T-cell (primary cell): Measurements from ENCODE around the gene ZSWIM4. TPM values are rescaled to one million over a fixed set of nuclear protein-coding genes. Genes with fewer than 3 reads are reported as not detected.
A peak's percentile ranks its signal among the peaks of the same experiment; 100 is the strongest.

Experiments used
- ATAC-seq, 4 experiments: fragments of 200-7000 bp in 3 of 4; fragments of 150-1000 bp in 1 of 4; cut with Tn5 transposase; replicated peaks in 1 of 4; 1 replicate in 3 of 4; 2 replicates in 1 of 4; pipeline ENCODE4 v1.10.0; 2021; ENCODE audit warnings: moderate library complexity in 3 of 4, mild to moderate bottlenecking in 2 of 4, moderate number of reproducible peaks in 1 of 4
- CTCF ChIA-PET, 2 donors: fragments of 300-600 bp; sonication (Branson Sonifier 250); formaldehyde crosslinking; loops; one replicate each; lab custom pipeline; 2022; ENCODE audit warnings: antibody characterized with exemption in 2 of 2; lab: Charles Lee
- POLR2A ChIA-PET, 2 donors: fragments of 300-600 bp; sonication (Branson Sonifier 250); formaldehyde crosslinking; loops; one replicate each; lab custom pipeline; 2022; ENCODE audit warnings: antibody characterized with exemption in 2 of 2; lab: Charles Lee
- DNase-seq, 35 experiments: peaks; one replicate each; pipeline versions ENCODE4 v3.0.0 to v3.0.0-alpha.2; 2013 to 2023
- H3K27ac ChIP-seq: one replicate; pipeline ENCODE4 v1.5.1; 2013; ENCODE audit warnings: low read length
- H3K27me3 ChIP-seq, 2 experiments: replicated peaks in 1 of 2; 1 replicate in 1 of 2; 2 replicates in 1 of 2; pipeline versions ENCODE4 v1.6.1 to v1.7.0; 2013; ENCODE audit warnings: low read length in 1 of 2, mixed read lengths in 1 of 2; ENCODE audit not compliant: control insufficient read depth in 2 of 2, insufficient read depth in 2 of 2; ENCODE audit errors: extremely low read depth in 1 of 2
- H3K36me3 ChIP-seq, 2 donors: 1 replicate in 1 of 2; 2 replicates in 1 of 2; pipeline versions ENCODE4 v1.6.1 to v1.7.0; 2013; ENCODE audit warnings: low read length in 1 of 2; ENCODE audit not compliant: control insufficient read depth in 2 of 2, insufficient read depth in 1 of 2; ENCODE audit errors: extremely low read depth in 1 of 2
- H3K4me1 ChIP-seq, 2 experiments: 1 replicate in 1 of 2; 2 replicates in 1 of 2; pipeline versions ENCODE4 v1.6.1 to v1.7.0; 2013; ENCODE audit warnings: low read length in 2 of 2, mixed read lengths in 1 of 2; ENCODE audit not compliant: insufficient read depth in 2 of 2, control insufficient read depth in 1 of 2; ENCODE audit errors: extremely low read depth in 1 of 2
- H3K4me3 ChIP-seq, 2 donors: 1 replicate in 1 of 2; 2 replicates in 1 of 2; pipeline versions ENCODE4 v1.5.1 to v1.7.0; 2013; ENCODE audit warnings: mild to moderate bottlenecking in 2 of 2, low read length in 1 of 2, moderate library complexity in 1 of 2; ENCODE audit not compliant: control insufficient read depth in 1 of 2; ENCODE audit errors: extremely low read depth in 1 of 2
- H3K9me3 ChIP-seq: 2 replicates; pipeline ENCODE4 v1.7.0; 2013
- H3K27ac Mint-ChIP-seq, 2 donors: one replicate each; pipeline ENCODE4 v1.8.0; 2020 to 2021; ENCODE audit warnings: mild to moderate bottlenecking in 2 of 2, mixed read lengths in 2 of 2
- H3K27me3 Mint-ChIP-seq, 2 donors: one replicate each; pipeline ENCODE4 v1.8.0; 2021 to 2022; ENCODE audit warnings: mixed read lengths in 2 of 2
- H3K36me3 Mint-ChIP-seq: one replicate; pipeline ENCODE4 v1.8.0; 2021; ENCODE audit warnings: mixed read lengths
- H3K4me1 Mint-ChIP-seq, 3 donors: one replicate each; pipeline ENCODE4 v1.8.0; 2020 to 2022; ENCODE audit warnings: mixed read lengths in 3 of 3, mild to moderate bottlenecking in 1 of 3
- H3K4me3 Mint-ChIP-seq, 3 donors: one replicate each; pipeline ENCODE4 v1.8.0; 2020 to 2022; ENCODE audit warnings: mild to moderate bottlenecking in 3 of 3, mixed read lengths in 3 of 3, moderate library complexity in 3 of 3
- H3K9me3 Mint-ChIP-seq, 3 donors: one replicate each; pipeline ENCODE4 v1.8.0; 2020 to 2022; ENCODE audit warnings: mixed read lengths in 3 of 3
- WGBS: methylation state at CpG from one replicate; pipeline ENCODE4 v1.1.5; 2013; ENCODE audit warnings: missing lambda C conversion rate; ENCODE audit not compliant: insufficient coverage; 5-methylcytosine and 5-hydroxymethylcytosine counted together
- total RNA-seq, 35 experiments: library from RNA in 6 of 35; stranded (reverse) in 6 of 35; fragments of 120-200 nt in 1 of 35; gene quantifications; one replicate each; pipeline versions ENCODE4 v1.2.1 to v1.2.4 and lab custom pipeline; 2013 to 2026

The ZSWIM4 gene
- total RNA-seq, 5 donors from 2014 or later (not counting 1 experiment from before 2014, with no cell fraction given) = 5.4 to 9.8 (median 9.0) TPM

- no peaks in the 10 kb centered on the region for H3K9me3 ChIP-seq
- ChIA-PET CTCF (interaction anchor here (0.6 to 1.0 kb wide), 3 partner anchors 39 to 149 kb away, joined by 3 to 4 read pairs (median 3); no protein-coding TSS in a partner anchor), POLR2A (interaction anchor here (0.5 to 1.0 kb wide), 3 partner anchors 8 to 718 kb away, joined by 3 to 6 read pairs (median 4); no protein-coding TSS in a partner anchor)
- H3K27ac Mint-ChIP-seq = peak overlapping the region in 1 of 2 donors; percentile 39
- H3K36me3 Mint-ChIP-seq = peaks cover 4% of the 10 kb centered on the region
- ATAC-seq = no peak
- no peaks in the 10 kb centered on the region for H3K27me3 ChIP-seq
- H3K27me3 Mint-ChIP-seq = no peaks in the 10 kb centered on the region
- H3K4me1 Mint-ChIP-seq = peaks cover 29 to 34% (median 33%) of the 10 kb centered on the region in 3 donors
- DNase-seq = no peak
- H3K4me3 ChIP-seq = no peak overlapping the region
- H3K36me3 ChIP-seq = peaks cover 0 to 3% of the 10 kb centered on the region in 2 donors
- WGBS = 96% methylated on average over 4 of the region's 7 CpGs
- no peak overlapping the region for H3K27ac ChIP-seq
- peaks cover 6 to 27% of the 10 kb centered on the region in 2 experiments for H3K4me1 ChIP-seq
- H3K4me3 Mint-ChIP-seq = no peak overlapping the region
- H3K9me3 Mint-ChIP-seq = no peaks in the 10 kb centered on the region
Observed at GRCh38 chr19:13797870-13798269, 2.6 kb downstream of the ZSWIM4 start.

- no peaks in the 10 kb centered on the region for H3K27me3 ChIP-seq
- peaks cover 4% of the 10 kb centered on the region for H3K36me3 Mint-ChIP-seq
- no peak overlapping the region for H3K4me3 Mint-ChIP-seq
- H3K4me1 ChIP-seq = peaks cover 4 to 20% of the 10 kb centered on the region in 2 experiments
- ChIA-PET CTCF (interaction anchor here in 1 of 2 donors (0.6 kb wide), 2 partner anchors 57 to 72 kb away, joined by 4 to 6 read pairs; no protein-coding TSS in a partner anchor), POLR2A (interaction anchor here in 1 of 2 donors (0.7 kb wide), 1 partner anchor 18 kb away, joined by 3 read pairs; no protein-coding TSS in a partner anchor)
- no peaks in the 10 kb centered on the region for H3K27me3 Mint-ChIP-seq
- H3K27ac ChIP-seq = no peak overlapping the region
- no peaks in the 10 kb centered on the region for H3K9me3 Mint-ChIP-seq
- H3K4me1 Mint-ChIP-seq = peaks cover 22 to 25% (median 24%) of the 10 kb centered on the region in 3 donors
- no peak overlapping the region for H3K4me3 ChIP-seq
- H3K36me3 ChIP-seq = peaks cover 0 to 3% of the 10 kb centered on the region in 2 donors
- no peaks in the 10 kb centered on the region for H3K9me3 ChIP-seq
- DNase-seq = no peak
- WGBS = 96% methylated on average over 12 of the region's 22 CpGs
- H3K27ac Mint-ChIP-seq = no peak overlapping the region
- no peak for ATAC-seq
Observed at GRCh38 chr19:13799669-13800068, 4.4 kb downstream of the ZSWIM4 start.

- Histone ChIP-seq H3K36me3 (peaks cover 0 to 5% of the 10 kb centered on the region in 2 donors), H3K27me3 (no peaks in the 10 kb centered on the region), H3K9me3 (no peaks in the 10 kb centered on the region), H3K4me3 (no peak overlapping the region), H3K27ac (no peak overlapping the region), H3K4me1 (no peaks in the 10 kb centered on the region)
- no peak overlapping the region for H3K4me3 Mint-ChIP-seq
- DNase-seq (no peak), ATAC-seq (no peak)
- H3K36me3 Mint-ChIP-seq = peaks cover 10% of the 10 kb centered on the region
- no peaks in the 10 kb centered on the region for H3K27me3 Mint-ChIP-seq
- peaks cover 1 to 7% (median 6%) of the 10 kb centered on the region in 3 donors for H3K4me1 Mint-ChIP-seq
- ChIA-PET CTCF (no interaction called here), POLR2A (interaction anchor here in 1 of 2 donors (0.7 kb wide), 1 partner anchor 17 kb away, joined by 7 read pairs; no protein-coding TSS in a partner anchor)
- no peaks in the 10 kb centered on the region for H3K9me3 Mint-ChIP-seq
- H3K27ac Mint-ChIP-seq = no peak overlapping the region
- 95% methylated on average over 5 of the region's 9 CpGs for WGBS
Observed at GRCh38 chr19:13803038-13803437, 7.8 kb downstream of the ZSWIM4 start.

- Histone ChIP-seq H3K27ac (no peak overlapping the region), H3K4me1 (no peaks in the 10 kb centered on the region), H3K36me3 (peaks cover 3 to 10% of the 10 kb centered on the region in 2 donors), H3K9me3 (no peaks in the 10 kb centered on the region), H3K4me3 (no peak overlapping the region), H3K27me3 (no peaks in the 10 kb centered on the region)
- DNase-seq (peak in 1 of 35 experiments; percentile 32), ATAC-seq (peak in 1 of 4 experiments; percentile 35)
- H3K27me3 Mint-ChIP-seq = no peaks in the 10 kb centered on the region
- WGBS = 92% methylated on average over 35 of the region's 35 CpGs
- ChIA-PET CTCF (no interaction called here), POLR2A (interaction anchor here in 1 of 2 donors (0.6 kb wide), 1 partner anchor 1185 kb away, joined by 3 read pairs; no protein-coding TSS in a partner anchor)
- no peak overlapping the region for H3K27ac Mint-ChIP-seq
- no peak overlapping the region for H3K4me3 Mint-ChIP-seq
- peaks cover 10% of the 10 kb centered on the region for H3K36me3 Mint-ChIP-seq
- peaks cover 1 to 7% (median 6%) of the 10 kb centered on the region in 3 donors for H3K4me1 Mint-ChIP-seq
- no peaks in the 10 kb centered on the region for H3K9me3 Mint-ChIP-seq
Observed at GRCh38 chr19:13804830-13805683, 9.8 kb downstream of the ZSWIM4 start.

GRCh38 chr19:13806728-13807127 is 11.5 kb downstream of the ZSWIM4 start:
- Histone ChIP-seq H3K27me3 (no peaks in the 10 kb centered on the region), H3K9me3 (no peaks in the 10 kb centered on the region), H3K27ac (no peak overlapping the region), H3K36me3 (peaks cover 3 to 8% of the 10 kb centered on the region in 2 donors), H3K4me3 (no peak overlapping the region), H3K4me1 (no peaks in the 10 kb centered on the region)
- no peak overlapping the region for H3K27ac Mint-ChIP-seq
- no peaks in the 10 kb centered on the region for H3K27me3 Mint-ChIP-seq
- POLR2A ChIA-PET = interaction anchor here in 1 of 2 donors (0.6 kb wide), 2 partner anchors 15 to 412 kb away, joined by 4 to 5 read pairs; no protein-coding TSS in a partner anchor
- H3K4me3 Mint-ChIP-seq = no peak overlapping the region
- peaks cover 6% of the 10 kb centered on the region for H3K36me3 Mint-ChIP-seq
- ATAC-seq = no peak
- H3K9me3 Mint-ChIP-seq = no peaks in the 10 kb centered on the region
- DNase-seq = no peak
- peaks cover 0 to 2% (median 1%) of the 10 kb centered on the region in 3 donors for H3K4me1 Mint-ChIP-seq
- CTCF ChIA-PET = interaction anchor here in 1 of 2 donors (0.8 kb wide), 1 partner anchor 11 kb away, joined by 5 read pairs; the partner anchor contains the start of gene ZSWIM4
- 83% methylated on average over 3 of the region's 3 CpGs for WGBS

GRCh38 chr19:13807421-13808021 is 12.3 kb downstream of the ZSWIM4 start:
- ChIA-PET CTCF (interaction anchor here in 1 of 2 donors (0.6 to 0.8 kb wide), 2 partner anchors 12 to 46 kb away, joined by 3 to 5 read pairs; partner anchors contain the start of gene ZSWIM4), POLR2A (interaction anchor here (0.6 kb wide), 3 partner anchors 14 to 411 kb away, joined by 3 to 5 read pairs (median 4); no protein-coding TSS in a partner anchor)
- H3K4me1 Mint-ChIP-seq = peaks cover 0 to 2% (median 1%) of the 10 kb centered on the region in 3 donors

More at GRCh38 chr19:13807421-13808021, 12.3 kb downstream of the ZSWIM4 start:
- Histone ChIP-seq H3K27ac (no peak overlapping the region), H3K4me3 (no peak overlapping the region), H3K27me3 (no peaks in the 10 kb centered on the region), H3K4me1 (no peaks in the 10 kb centered on the region), H3K9me3 (no peaks in the 10 kb centered on the region), H3K36me3 (peaks cover 3 to 8% of the 10 kb centered on the region in 2 donors)
- Mint-ChIP-seq H3K36me3 (peaks cover 6% of the 10 kb centered on the region), H3K9me3 (no peaks in the 10 kb centered on the region), H3K27ac (no peak overlapping the region), H3K4me3 (no peak overlapping the region), H3K27me3 (no peaks in the 10 kb centered on the region)
- DNase-seq = no peak
- 100% methylated on average over 1 of the region's 3 CpGs for WGBS
- no peak for ATAC-seq
